Glutamatergic neuron (in vitro differentiated cells): ENCODE data around the gene TLE2. TPM values are rescaled to one million over a fixed set of nuclear protein-coding genes. Genes with fewer than 3 reads are reported as not detected.
A peak's percentile ranks its signal among the peaks of the same experiment; 100 is the strongest.

ENCODE experiments used
- DNase-seq: peaks from one replicate; pipeline ENCODE4 v3.0.0; 2022
- H3K27ac Mint-ChIP-seq: one replicate; pipeline ENCODE4 v1.8.0; 2020; ENCODE audit warnings: mild to moderate bottlenecking, mixed read lengths, inconsistent platforms; ENCODE audit not compliant: unreplicated experiment
- H3K27me3 Mint-ChIP-seq: one replicate; pipeline ENCODE4 v1.8.0; 2020; ENCODE audit warnings: mild to moderate bottlenecking, moderate library complexity, mixed read lengths, inconsistent platforms; ENCODE audit not compliant: unreplicated experiment
- H3K36me3 Mint-ChIP-seq: one replicate; pipeline ENCODE4 v1.8.0; 2020; ENCODE audit warnings: mild to moderate bottlenecking, mixed read lengths, inconsistent platforms; ENCODE audit not compliant: unreplicated experiment
- H3K4me1 Mint-ChIP-seq: one replicate; pipeline ENCODE4 v1.8.0; 2020; ENCODE audit warnings: mild to moderate bottlenecking, low read depth, mixed read lengths, inconsistent platforms; ENCODE audit not compliant: unreplicated experiment
- H3K4me3 Mint-ChIP-seq: one replicate; pipeline ENCODE4 v1.8.0; 2020; ENCODE audit warnings: mild to moderate bottlenecking, mixed read lengths, inconsistent platforms; ENCODE audit not compliant: unreplicated experiment
- H3K9me3 Mint-ChIP-seq: one replicate; pipeline ENCODE4 v1.8.0; 2020; ENCODE audit warnings: mild to moderate bottlenecking, moderate library complexity, mixed read lengths, inconsistent platforms; ENCODE audit not compliant: unreplicated experiment
- total RNA-seq: library from RNA; stranded (reverse); fragmentation: NEBNext Ultra II Directional; extraction: Animal tissue kit (Norgen Biotek cat#: 25700); gene quantifications from one replicate; pipeline ENCODE4 v1.2.1, GENCODE V29; 2021; ENCODE audit not compliant: unreplicated experiment
- TF ChIP-seq, protein P1 (sequence below): fragments of 200-600 bp; sonication (generic); IDR thresholded peaks from one replicate; pipeline ENCODE4 v1.5.0; 2021; ENCODE audit not compliant: partially characterized antibody, unreplicated experiment

Gene TLE2
- total RNA-seq, 1 donor from 2014 or later: not detected

- H3K4me3 Mint-ChIP-seq: peak overlapping the region; percentile 42
- H3K27ac Mint-ChIP-seq: peak overlapping the region; percentile 84
- no peak for DNase-seq
- H3K4me1 Mint-ChIP-seq: peaks cover 4% of the 10 kb centered on the region
- H3K9me3 Mint-ChIP-seq: peaks cover 2% of the 10 kb centered on the region
- no peaks in the 10 kb centered on the region for H3K36me3 Mint-ChIP-seq
- TF ChIP-seq, protein P1, sequence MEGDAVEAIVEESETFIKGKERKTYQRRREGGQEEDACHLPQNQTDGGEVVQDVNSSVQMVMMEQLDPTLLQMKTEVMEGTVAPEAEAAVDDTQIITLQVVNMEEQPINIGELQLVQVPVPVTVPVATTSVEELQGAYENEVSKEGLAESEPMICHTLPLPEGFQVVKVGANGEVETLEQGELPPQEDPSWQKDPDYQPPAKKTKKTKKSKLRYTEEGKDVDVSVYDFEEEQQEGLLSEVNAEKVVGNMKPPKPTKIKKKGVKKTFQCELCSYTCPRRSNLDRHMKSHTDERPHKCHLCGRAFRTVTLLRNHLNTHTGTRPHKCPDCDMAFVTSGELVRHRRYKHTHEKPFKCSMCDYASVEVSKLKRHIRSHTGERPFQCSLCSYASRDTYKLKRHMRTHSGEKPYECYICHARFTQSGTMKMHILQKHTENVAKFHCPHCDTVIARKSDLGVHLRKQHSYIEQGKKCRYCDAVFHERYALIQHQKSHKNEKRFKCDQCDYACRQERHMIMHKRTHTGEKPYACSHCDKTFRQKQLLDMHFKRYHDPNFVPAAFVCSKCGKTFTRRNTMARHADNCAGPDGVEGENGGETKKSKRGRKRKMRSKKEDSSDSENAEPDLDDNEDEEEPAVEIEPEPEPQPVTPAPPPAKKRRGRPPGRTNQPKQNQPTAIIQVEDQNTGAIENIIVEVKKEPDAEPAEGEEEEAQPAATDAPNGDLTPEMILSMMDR: no peak
- H3K27me3 Mint-ChIP-seq: peaks cover 4% of the 10 kb centered on the region
These were observed 42.7 kb upstream of the TLE2 start for GRCh38 chr19:3071768-3072167.

GRCh38 chr19:3068071-3068470 lies 39.0 kb upstream of the TLE2 start:
- no peak overlapping the region for H3K4me3 Mint-ChIP-seq
- no peaks in the 10 kb centered on the region for H3K36me3 Mint-ChIP-seq
- peaks cover 4% of the 10 kb centered on the region for H3K4me1 Mint-ChIP-seq
- peaks cover 2% of the 10 kb centered on the region for H3K9me3 Mint-ChIP-seq
- TF ChIP-seq, protein P1: no peak
- no peak overlapping the region for H3K27ac Mint-ChIP-seq
- DNase-seq: no peak
- peaks cover under 1% of the 10 kb centered on the region for H3K27me3 Mint-ChIP-seq

GRCh38 chr19:3067563-3067962 lies 38.5 kb upstream of the TLE2 start:
- no peak overlapping the region for H3K27ac Mint-ChIP-seq
- no peak overlapping the region for H3K4me3 Mint-ChIP-seq
- H3K4me1 Mint-ChIP-seq: peaks cover 4% of the 10 kb centered on the region
- peaks cover 3% of the 10 kb centered on the region for H3K27me3 Mint-ChIP-seq
- no peak for DNase-seq
- no peaks in the 10 kb centered on the region for H3K36me3 Mint-ChIP-seq
- TF ChIP-seq, protein P1: no peak
- peaks cover 2% of the 10 kb centered on the region for H3K9me3 Mint-ChIP-seq

DNA sequence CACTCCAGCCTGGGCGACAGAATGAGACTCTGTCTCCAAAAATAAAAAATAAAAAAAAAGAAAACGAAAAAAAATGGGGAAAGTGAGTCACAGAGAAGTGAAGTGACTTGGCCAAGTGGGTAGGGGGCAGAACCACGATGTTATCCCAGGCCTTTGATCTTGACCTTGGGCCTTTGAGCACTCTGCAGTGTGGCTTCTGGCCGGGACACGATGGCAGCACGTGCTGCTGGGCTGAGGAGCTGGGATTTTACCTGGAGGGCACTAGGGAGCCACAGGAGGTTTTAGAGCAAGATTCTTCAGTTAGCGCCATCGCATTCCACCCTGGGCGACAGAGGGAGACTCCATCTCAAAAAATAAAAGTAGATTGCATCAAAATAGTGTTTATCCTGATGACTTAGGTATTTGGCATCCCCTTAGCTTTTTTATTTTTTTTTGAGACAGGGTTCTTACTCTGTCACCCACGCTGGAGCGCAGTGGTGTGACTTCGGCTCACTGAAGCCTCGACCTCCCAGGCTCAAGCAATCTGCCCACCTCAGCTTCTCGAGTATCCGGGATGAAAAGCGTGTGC lies 37.5 kb upstream of the TLE2 start:
- H3K4me3 Mint-ChIP-seq: no peak overlapping the region
- TF ChIP-seq, protein P1: no peak
- H3K9me3 Mint-ChIP-seq: no peaks in the 10 kb centered on the region
- H3K27me3 Mint-ChIP-seq: peaks cover 3% of the 10 kb centered on the region
- no peaks in the 10 kb centered on the region for H3K36me3 Mint-ChIP-seq
- H3K4me1 Mint-ChIP-seq: peaks cover under 1% of the 10 kb centered on the region
- no peak overlapping the region for H3K27ac Mint-ChIP-seq
- DNase-seq: no peak

GRCh38 chr19:3065675-3066357 lies 36.7 kb upstream of the TLE2 start:
- peaks cover 3% of the 10 kb centered on the region for H3K27me3 Mint-ChIP-seq
- DNase-seq: no peak
- H3K4me3 Mint-ChIP-seq: no peak overlapping the region
- H3K4me1 Mint-ChIP-seq: no peaks in the 10 kb centered on the region
- H3K27ac Mint-ChIP-seq: no peak overlapping the region
- H3K36me3 Mint-ChIP-seq: no peaks in the 10 kb centered on the region
- TF ChIP-seq, protein P1: no peak
- H3K9me3 Mint-ChIP-seq: no peaks in the 10 kb centered on the region
